Pericardium fibroblast (primary cell): ENCODE measurements around the gene HAUS3. TPM values are rescaled to one million over a fixed set of nuclear protein-coding genes. Genes with fewer than 3 reads are reported as not detected.

Experiments
- total RNA-seq: library from RNA; depleted of rRNA; stranded (reverse); fragments of >200 nt; gene quantifications from 2 replicates; pipeline ENCODE4 v1.2.3, GENCODE V29; 2015

Gene HAUS3
- total RNA-seq, result 4.6 and 5.3 TPM in 2 replicates

GRCh38 chr4:2241410-2242353 is at the start of gene HAUS3, which contains the start of gene POLN:
Gene HAUS3 (minus strand): TSS chr4:2242121. CDS start chr4:2240946, 1,175 bp downstream.
Gene POLN (minus strand): TSS chr4:2242121. CDS start chr4:2229231, 12,890 bp downstream.

GRCh38 chr4:2261853-2262144 is 19.9 kb upstream of the HAUS3 start, which contains the start of gene MXD4:
Gene MXD4 (minus strand): TSS chr4:2262109. CDS start chr4:2261980, 129 bp downstream.

Other genes starting within 250 kb of the HAUS3 start
- 14.9 and 15.9 TPM in 2 replicates for gene NELFA, start 233.1 kb downstream of the HAUS3 start, total RNA-seq
- 0.23 and 0.26 TPM in 2 replicates for gene NAT8L, start 182.8 kb downstream of the HAUS3 start, total RNA-seq
- 1.1 and 1.9 TPM in 2 replicates for gene POLN, start within 50 bp of the HAUS3 start, total RNA-seq
- 93.1 and 94.6 TPM in 2 replicates for gene MXD4, start 20.0 kb upstream of the HAUS3 start, total RNA-seq
- 6.8 TPM in 2 replicates for gene ZFYVE28, start 176.5 kb upstream of the HAUS3 start, total RNA-seq
- gene CFAP99, start 176.8 kb upstream of the HAUS3 start, total RNA-seq, result not detected in 2 replicates
- gene RNF4, start 227.0 kb upstream of the HAUS3 start, total RNA-seq, result 47.0 and 53.0 TPM in 2 replicates